ENCODE measurements around the gene RIMS4. TPM values are rescaled to one million over a fixed set of nuclear protein-coding genes. Genes with fewer than 3 reads are reported as not detected.

RIMS4 gene
- total and polyA plus RNA-seq, 10 of the 15 experiments (the other 5 are each of a cell fraction or from before 2014, with no cell fraction given): under 0.01 to 0.07 (median 0.05) TPM; not detected in 5

DNA sequence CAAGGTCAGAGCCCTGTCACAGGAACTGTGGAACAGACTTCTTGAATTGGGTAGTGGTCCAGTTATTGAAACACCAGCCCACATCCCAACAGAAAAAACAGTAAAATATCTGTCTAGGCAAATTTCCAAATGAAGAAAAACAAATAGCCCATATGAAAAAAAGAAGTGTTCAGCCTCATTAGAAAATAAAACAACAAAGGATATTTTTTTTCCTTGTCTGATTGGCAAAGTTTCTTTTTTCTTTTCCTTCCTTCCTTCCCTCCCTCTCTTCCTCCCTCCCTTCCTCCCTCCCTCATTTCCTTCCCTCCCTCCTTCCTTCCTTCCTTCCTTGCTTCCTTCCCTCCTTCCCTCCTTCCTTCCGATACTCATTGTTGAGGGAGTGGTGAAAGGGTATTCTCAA is 20.6 kb upstream of the RIMS4 start (continued):
- TF ChIP-seq, protein P1, sequence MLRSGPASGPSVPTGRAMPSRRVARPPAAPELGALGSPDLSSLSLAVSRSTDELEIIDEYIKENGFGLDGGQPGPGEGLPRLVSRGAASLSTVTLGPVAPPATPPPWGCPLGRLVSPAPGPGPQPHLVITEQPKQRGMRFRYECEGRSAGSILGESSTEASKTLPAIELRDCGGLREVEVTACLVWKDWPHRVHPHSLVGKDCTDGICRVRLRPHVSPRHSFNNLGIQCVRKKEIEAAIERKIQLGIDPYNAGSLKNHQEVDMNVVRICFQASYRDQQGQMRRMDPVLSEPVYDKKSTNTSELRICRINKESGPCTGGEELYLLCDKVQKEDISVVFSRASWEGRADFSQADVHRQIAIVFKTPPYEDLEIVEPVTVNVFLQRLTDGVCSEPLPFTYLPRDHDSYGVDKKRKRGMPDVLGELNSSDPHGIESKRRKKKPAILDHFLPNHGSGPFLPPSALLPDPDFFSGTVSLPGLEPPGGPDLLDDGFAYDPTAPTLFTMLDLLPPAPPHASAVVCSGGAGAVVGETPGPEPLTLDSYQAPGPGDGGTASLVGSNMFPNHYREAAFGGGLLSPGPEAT (IDR thresholded peaks at IDR 0.05; ENCODE audit: low read depth): no peak
- no peak for TF ChIP-seq ZNF274 (IDR thresholded peaks at IDR 0.05; ENCODE audit: insufficient read depth, insufficient read length)
- no peak for TF ChIP-seq PAX5 (IDR thresholded peaks at IDR 0.05; ENCODE audit: borderline replicate concordance, low read depth, low read length)
- no peak for TF ChIP-seq JUND (IDR thresholded peaks at IDR 0.05; ENCODE audit: low read depth, low read length)
- TF ChIP-seq MEF2A (IDR thresholded peaks at IDR 0.05; ENCODE audit: insufficient read depth, low read depth, low read length): no peak
- no peak for TF ChIP-seq SPI1 (IDR thresholded peaks at IDR 0.05; ENCODE audit: borderline replicate concordance, insufficient read depth, low read depth, low read length)

DNA sequence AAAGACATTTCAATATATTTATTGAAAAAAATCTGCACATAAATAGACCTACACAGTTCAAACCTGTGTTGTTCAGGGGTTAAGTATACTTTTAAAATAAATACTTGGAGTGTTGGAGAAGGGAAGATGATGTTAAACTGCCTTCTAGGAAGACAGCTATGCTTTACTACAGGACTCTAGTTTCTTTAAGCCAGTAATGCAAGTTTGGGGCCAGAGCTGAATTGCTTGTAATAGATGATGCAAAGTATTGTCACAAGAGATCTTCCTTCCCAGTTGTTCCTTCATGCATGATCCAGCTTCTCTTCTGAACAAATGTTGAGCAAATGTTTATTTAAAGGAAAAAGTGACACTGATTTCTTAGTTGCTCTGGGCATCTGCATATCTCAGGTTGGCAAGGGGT is 20.2 kb upstream of the RIMS4 start:
- Histone ChIP-seq H2AFZ (ENCODE audit: control insufficient read depth, low read depth, low read length) (no peak overlapping the region), H3K36me3 (ENCODE audit: control insufficient read depth in 2 of 2, insufficient read depth in 2 of 2, low read length in 1 of 2) (no peaks in the 10 kb centered on the region), H3K79me2 (ENCODE audit: control insufficient read depth, insufficient read depth, low read length) (no peaks in the 10 kb centered on the region), H3K9me3 (replicated peaks; ENCODE audit: control insufficient read depth, insufficient read depth, low read length) (no peaks in the 10 kb centered on the region), H4K20me1 (ENCODE audit: control insufficient read depth, insufficient read depth) (no peaks in the 10 kb centered on the region), H3K27me3 (replicated peaks in 1 of 2; ENCODE audit: control insufficient read depth in 2 of 2, insufficient read depth in 2 of 2, low read length in 1 of 2) (no peaks in the 10 kb centered on the region; a peak in 3 of 4 replicates), H3K27ac (ENCODE audit: control insufficient read depth, insufficient read depth) (no peak overlapping the region), H3K4me3 (no peak overlapping the region), H3K4me2 (ENCODE audit: control insufficient read depth, insufficient read depth) (no peak overlapping the region), H3K9ac (ENCODE audit: control insufficient read depth, insufficient read depth, low read length) (no peak overlapping the region), H3K4me1 (ENCODE audit: control insufficient read depth, insufficient read depth, low read length) (no peaks in the 10 kb centered on the region)
- intact Hi-C loops (cut with micrococcal nuclease; ENCODE audit: unreplicated experiment) (no loop called here), in situ Hi-C loops (cut with MboI) (no loop called here)
- ChIA-PET SMC1A (ENCODE audit: uncharacterized antibody, unreplicated experiment) (no interaction called here), POLR2A (no interaction called here), CTCF (no interaction called here), RAD21 (ENCODE audit: unreplicated experiment) (no interaction called here)
- DNase-seq (ENCODE audit: low read depth, low spot score) (no peak), ATAC-seq (no peak), FAIRE-seq (no peak)
- BruUV-seq (replicated peaks): no TSS peak
- TF ChIP-seq, protein P2, sequence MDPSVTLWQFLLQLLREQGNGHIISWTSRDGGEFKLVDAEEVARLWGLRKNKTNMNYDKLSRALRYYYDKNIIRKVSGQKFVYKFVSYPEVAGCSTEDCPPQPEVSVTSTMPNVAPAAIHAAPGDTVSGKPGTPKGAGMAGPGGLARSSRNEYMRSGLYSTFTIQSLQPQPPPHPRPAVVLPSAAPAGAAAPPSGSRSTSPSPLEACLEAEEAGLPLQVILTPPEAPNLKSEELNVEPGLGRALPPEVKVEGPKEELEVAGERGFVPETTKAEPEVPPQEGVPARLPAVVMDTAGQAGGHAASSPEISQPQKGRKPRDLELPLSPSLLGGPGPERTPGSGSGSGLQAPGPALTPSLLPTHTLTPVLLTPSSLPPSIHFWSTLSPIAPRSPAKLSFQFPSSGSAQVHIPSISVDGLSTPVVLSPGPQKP (IDR thresholded peaks at IDR 0.05; ENCODE audit: low read depth, low read length): no peak
- no peak for TF ChIP-seq MXI1 (IDR thresholded peaks at IDR 0.05; ENCODE audit: low read depth, low read length)
- TF ChIP-seq PML (IDR thresholded peaks at IDR 0.05; ENCODE audit: low read length): no peak
- TF ChIP-seq MYB (IDR thresholded peaks at IDR 0.05; ENCODE audit: borderline replicate concordance, low read depth, low read length): no peak
